HEK293 (cell line): ENCODE measurements around the gene ZMPSTE24.

Experiments
- CTCF ChIA-PET: fragments of 350-600 bp; formaldehyde crosslinking; extraction: SDS; loops from one replicate; lab custom pipeline; 2021; ENCODE audit warnings: antibody characterized with exemption; lab: Yijun Ruan, JAX
- POLR2A ChIA-PET: fragments of 300-600 bp; formaldehyde crosslinking; extraction: SDS; loops from one replicate; lab custom pipeline; 2020; ENCODE audit warnings: antibody characterized with exemption, inconsistent platforms; lab: Yijun Ruan, JAX
- H3K27ac ChIP-seq: fragments of 200-500 bp; sonication (Bioruptor generic); 2 replicates; pipeline ENCODE4 v1.5.1; 2014; ENCODE audit warnings: low read depth, low read length, control low read depth, inconsistent platforms; ENCODE audit errors: extremely low read depth
- H3K36me3 ChIP-seq, 2 experiments: fragments of 200-500 bp in 1 of 2; sonication (Bioruptor generic) in 1 of 2; 1 replicate in 1 of 2; 2 replicates in 1 of 2; pipeline ENCODE4 v1.5.1; 2014 to 2017; ENCODE audit warnings: inconsistent platforms in 2 of 2, low read length in 2 of 2; ENCODE audit not compliant: control insufficient read depth in 2 of 2, insufficient read depth in 1 of 2
- H3K4me1 ChIP-seq: fragments of 200-500 bp; sonication (Bioruptor generic); 2 replicates; pipeline ENCODE4 v1.5.1; 2014; ENCODE audit warnings: mild to moderate bottlenecking, low read length, inconsistent platforms; ENCODE audit not compliant: control insufficient read depth, insufficient read depth
- H3K4me3 ChIP-seq: 2 replicates; pipeline ENCODE4 v1.5.1; 2011; ENCODE audit warnings: low read depth, mild to moderate bottlenecking, control low read depth, low read length, moderate library complexity
- H3K9me3 ChIP-seq: fragments of 200-500 bp; sonication (Bioruptor generic); 2 replicates; pipeline ENCODE4 v1.5.1; 2014; ENCODE audit warnings: low read depth, low read length, inconsistent platforms; ENCODE audit not compliant: control insufficient read depth, insufficient read depth
- EGR2 ChIP-seq: fragments of 450-650 bp; formaldehyde crosslinking; IDR thresholded peaks from 2 replicates; pipeline ENCODE4 v1.5.1; 2016; ENCODE audit warnings: low read depth, missing biosample characterization, missing genetic modification characterization
- GLIS2 ChIP-seq: fragments of 450-650 bp; formaldehyde crosslinking; IDR thresholded peaks from 2 replicates; pipeline ENCODE4 v1.5.1; 2016; ENCODE audit warnings: missing biosample characterization, missing genetic modification characterization
- HOXA7 ChIP-seq: sonication (generic); formaldehyde crosslinking; IDR thresholded peaks from 2 replicates; pipeline ENCODE4 v1.8.1; 2022; ENCODE audit warnings: missing genetic modification reagents, borderline replicate concordance
- HOXD13 ChIP-seq: sonication (generic); formaldehyde crosslinking; IDR thresholded peaks from 2 replicates; pipeline ENCODE4 v1.8.0; 2022; ENCODE audit warnings: missing genetic modification reagents, borderline replicate concordance
- SETDB1 ChIP-seq: IDR thresholded peaks from one replicate; pipeline ENCODE4 v1.6.1; 2017; ENCODE audit warnings: mild to moderate bottlenecking, low read length, moderate library complexity, mixed read lengths; ENCODE audit not compliant: insufficient read length
- ZBTB17 ChIP-seq: fragments of 450-650 bp; formaldehyde crosslinking; IDR thresholded peaks from 2 replicates; pipeline ENCODE4 v1.5.1; 2016; ENCODE audit warnings: missing biosample characterization, missing genetic modification characterization
- ZBTB8A ChIP-seq: fragments of 450-650 bp; formaldehyde crosslinking; IDR thresholded peaks from 2 replicates; pipeline ENCODE4 v1.5.1; 2016; ENCODE audit warnings: missing biosample characterization, missing genetic modification characterization
- ZFHX2 ChIP-seq: fragments of 450-650 bp; formaldehyde crosslinking; conservative IDR thresholded peaks from 2 replicates; pipeline ENCODE4 v1.5.1; 2016; ENCODE audit warnings: missing biosample characterization, missing genetic modification characterization
- ZNF140 ChIP-seq: fragments of 450-650 bp; formaldehyde crosslinking; IDR thresholded peaks from 2 replicates; pipeline ENCODE4 v1.5.1; 2016; ENCODE audit warnings: missing biosample characterization, missing genetic modification characterization
- ZNF248 ChIP-seq: fragments of 450-650 bp; formaldehyde crosslinking; IDR thresholded peaks from 2 replicates; pipeline ENCODE4 v1.5.1; 2017; ENCODE audit warnings: missing biosample characterization, missing genetic modification characterization
- ZNF335 ChIP-seq: fragments of 450-650 bp; formaldehyde crosslinking; conservative IDR thresholded peaks from 2 replicates; pipeline ENCODE4 v1.5.1; 2016; ENCODE audit warnings: missing biosample characterization, missing genetic modification characterization
- ZNF341 ChIP-seq: fragments of 450-650 bp; formaldehyde crosslinking; IDR thresholded peaks from 2 replicates; pipeline ENCODE4; 2016; ENCODE audit warnings: low read depth, missing biosample characterization, missing genetic modification characterization
- ZNF423 ChIP-seq: fragments of 450-650 bp; formaldehyde crosslinking; IDR thresholded peaks from 2 replicates; pipeline ENCODE4 v1.5.1; 2016; ENCODE audit warnings: missing biosample characterization, missing genetic modification characterization
- ZNF521 ChIP-seq: fragments of 450-650 bp; formaldehyde crosslinking; IDR thresholded peaks from 2 replicates; pipeline ENCODE4 v1.5.1; 2017; ENCODE audit warnings: missing biosample characterization, mild to moderate bottlenecking, missing genetic modification characterization
- ZNF610 ChIP-seq: fragments of 450-650 bp; formaldehyde crosslinking; IDR thresholded peaks from 2 replicates; pipeline ENCODE4 v1.5.1; 2016; ENCODE audit warnings: missing biosample characterization, missing genetic modification characterization, borderline replicate concordance
- ZNF660 ChIP-seq: fragments of 450-650 bp; IDR thresholded peaks from 2 replicates; pipeline ENCODE4 v1.5.1; 2018; ENCODE audit warnings: missing biosample characterization, mild to moderate bottlenecking, missing genetic modification characterization
- ZNF747 ChIP-seq: fragments of 450-650 bp; formaldehyde crosslinking; IDR thresholded peaks from 2 replicates; pipeline ENCODE4 v1.5.1; 2016; ENCODE audit warnings: missing biosample characterization, missing genetic modification characterization
- ZNF785 ChIP-seq: fragments of 450-650 bp; formaldehyde crosslinking; IDR thresholded peaks from 2 replicates; pipeline ENCODE4 v1.5.1; 2016; ENCODE audit warnings: missing biosample characterization, missing genetic modification characterization
- TF ChIP-seq, protein P1 (sequence below): fragments of 450-650 bp; IDR thresholded peaks from 2 replicates; pipeline ENCODE4 v1.5.1; 2018; ENCODE audit warnings: missing biosample characterization, mild to moderate bottlenecking, missing genetic modification characterization
- TF ChIP-seq, protein P2 (sequence below): fragments of 450-650 bp; formaldehyde crosslinking; IDR thresholded peaks from 2 replicates; pipeline ENCODE4 v1.5.1; 2016; ENCODE audit warnings: missing biosample characterization, missing genetic modification characterization
- TF ChIP-seq, protein P3 (sequence below): fragments of 450-650 bp; formaldehyde crosslinking; optimal IDR thresholded peaks from 2 replicates; pipeline ENCODE3; 2016; ENCODE audit warnings: missing biosample characterization, mild to moderate bottlenecking, missing genetic modification characterization

Gene ZMPSTE24

DNA sequence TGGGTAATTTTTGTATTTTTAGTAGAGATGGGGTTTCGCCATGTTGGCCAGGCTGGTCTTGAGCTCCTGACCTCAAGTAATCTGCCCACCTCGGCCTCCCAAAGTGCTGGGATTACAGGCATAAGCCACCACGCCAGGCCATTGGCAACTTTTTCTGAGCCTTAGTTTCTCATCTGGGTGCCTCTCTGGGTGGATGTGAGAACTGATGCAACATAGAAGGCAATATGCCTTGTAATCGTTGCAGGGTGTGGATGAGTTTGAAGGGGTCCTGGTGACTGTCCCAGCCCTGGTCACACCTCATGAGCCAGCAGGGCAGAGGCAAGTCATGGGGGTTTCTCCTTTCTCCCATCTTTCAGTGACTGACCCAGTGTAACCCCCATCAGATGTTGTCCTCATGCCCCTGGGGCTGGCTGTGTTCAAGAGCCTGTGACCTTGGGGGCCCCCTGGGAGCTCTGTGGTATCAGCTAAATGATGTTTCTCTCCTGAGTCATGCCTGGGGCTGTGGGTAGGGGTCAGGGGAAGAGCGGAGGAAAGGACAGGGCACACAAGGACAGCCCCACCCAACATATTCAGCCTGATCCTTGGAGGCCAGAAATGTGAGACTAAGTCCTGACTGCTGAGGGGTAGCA, 55.4 kb downstream of the ZMPSTE24 start:
- H3K27ac ChIP-seq = no peak overlapping the region
- H3K9me3 ChIP-seq = no peaks in the 10 kb centered on the region
- POLR2A ChIA-PET = no interaction called here
- TF ChIP-seq HOXA7 = no peak
- TF ChIP-seq GLIS2 (tag by site-specific recombination) = 0 out of 2 replicates have a peak, but pooled peaks have one; percentile 32
- H3K4me3 ChIP-seq = no peak overlapping the region
- H3K36me3 ChIP-seq = no peaks in the 10 kb centered on the region
- CTCF ChIA-PET = interaction anchor here (0.6 to 3.6 kb wide), 2 partner anchors 169 to 394 kb away, joined by 5 to 20 read pairs; no protein-coding TSS in a partner anchor
- no peaks in the 10 kb centered on the region; the same call in 1 of the 2 replicates for H3K4me1 ChIP-seq

DNA sequence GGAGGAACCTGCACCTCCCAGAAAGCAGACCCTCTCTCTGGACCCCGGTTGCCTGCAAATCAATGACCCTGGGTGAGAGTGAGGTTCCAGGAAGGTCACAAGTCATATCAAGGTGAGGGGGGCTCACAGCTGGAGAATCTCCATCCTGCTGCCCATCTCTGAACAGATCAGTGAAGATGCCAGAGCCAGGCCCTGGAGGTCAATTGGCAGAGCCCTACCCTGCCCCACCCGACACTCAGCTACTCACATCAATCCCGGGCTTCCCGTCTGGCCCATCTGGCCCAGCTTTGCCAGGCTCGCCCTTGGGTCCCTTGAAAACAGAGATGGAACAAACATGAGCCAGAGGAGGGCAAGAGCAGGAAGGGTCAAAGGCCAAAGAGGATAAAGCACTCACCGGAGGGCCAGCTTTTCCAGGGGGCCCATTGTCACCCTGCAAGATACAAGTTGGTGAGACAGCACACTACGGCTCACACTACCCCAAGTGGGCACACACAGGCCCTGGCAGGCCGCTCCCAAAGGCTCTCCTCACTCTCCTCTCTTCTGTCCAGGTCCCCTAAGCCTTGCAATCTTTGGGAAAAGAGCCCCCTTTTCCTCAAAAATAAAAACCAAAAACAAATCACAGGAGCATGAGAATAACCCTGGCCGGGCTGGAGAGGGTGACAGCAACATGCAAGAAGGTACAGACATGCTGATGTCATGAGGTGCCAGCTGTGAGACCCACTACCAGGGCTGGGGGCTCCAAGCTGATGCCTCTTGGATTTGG, 56.1 kb downstream of the ZMPSTE24 start:
- Histone ChIP-seq H3K36me3 (no peaks in the 10 kb centered on the region), H3K27ac (no peak overlapping the region), H3K4me1 (no peaks in the 10 kb centered on the region; the same call in 1 of the 2 replicates), H3K9me3 (no peaks in the 10 kb centered on the region), H3K4me3 (no peak overlapping the region)
- POLR2A ChIA-PET = no interaction called here
- CTCF ChIA-PET = interaction anchor here (0.6 to 3.6 kb wide), 10 partner anchors 10 to 204 kb away, joined by 3 to 21 read pairs (median 4); no protein-coding TSS in a partner anchor
- no peak for TF ChIP-seq ZNF423 (tag by site-specific recombination)
- no peak for TF ChIP-seq HOXA7
- TF ChIP-seq ZNF785 = no peak
- no peak for TF ChIP-seq ZBTB17 (tag by site-specific recombination)
- no peak for TF ChIP-seq ZNF660 (tag by site-specific recombination)

DNA sequence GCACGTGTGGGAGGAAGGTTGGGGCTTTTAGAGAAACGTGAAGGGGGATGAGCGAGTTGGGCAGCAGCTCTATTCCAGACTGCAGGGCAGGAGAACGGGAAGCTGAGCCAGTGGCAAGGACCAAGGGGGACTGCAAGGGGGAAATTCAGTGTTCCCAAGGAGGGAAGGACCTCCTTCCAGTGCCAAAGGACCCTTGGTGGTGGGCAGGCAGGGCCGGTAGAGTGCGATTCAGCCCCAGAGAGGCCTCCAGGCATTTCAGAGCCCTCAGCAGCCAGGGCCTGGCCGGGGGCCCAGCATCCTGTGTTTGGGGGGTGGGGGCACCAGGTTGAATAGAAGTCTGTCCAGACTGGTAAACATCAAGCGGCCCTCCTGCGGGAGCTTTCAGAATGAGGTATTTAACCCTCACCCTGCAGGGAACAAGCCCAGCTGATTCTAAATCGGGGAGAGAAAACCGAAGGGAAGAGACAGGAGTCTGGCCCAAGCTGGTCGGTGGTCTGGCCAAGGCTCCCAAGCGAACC, 56.7 kb downstream of the ZMPSTE24 start:
- no peak overlapping the region for H3K27ac ChIP-seq
- H3K9me3 ChIP-seq = no peaks in the 10 kb centered on the region
- no peak for TF ChIP-seq ZFHX2 (tag by site-specific recombination)
- no peak for TF ChIP-seq ZNF341
- no peak for TF ChIP-seq HOXA7
- TF ChIP-seq ZNF335 (tag by site-specific recombination) = no peak
- no peak for TF ChIP-seq SETDB1
- TF ChIP-seq ZNF140 = no peak
- no peak for TF ChIP-seq ZNF610 (tag by site-specific recombination)
- no peak for TF ChIP-seq EGR2 (tag by site-specific recombination)
- TF ChIP-seq, all 188 proteins: peak for 0
- ChIA-PET POLR2A (interaction anchor here (0.6 kb wide), 1 partner anchor 53 kb away, joined by 4 read pairs; no protein-coding TSS in a partner anchor), CTCF (interaction anchor here (0.5 to 3.6 kb wide), 18 partner anchors 9 to 388 kb away, joined by 3 to 21 read pairs (median 4); no protein-coding TSS in a partner anchor)
- Histone ChIP-seq H3K36me3 (no peaks in the 10 kb centered on the region), H3K4me3 (no peak overlapping the region), H3K4me1 (no peaks in the 10 kb centered on the region; the same call in 1 of the 2 replicates)

DNA sequence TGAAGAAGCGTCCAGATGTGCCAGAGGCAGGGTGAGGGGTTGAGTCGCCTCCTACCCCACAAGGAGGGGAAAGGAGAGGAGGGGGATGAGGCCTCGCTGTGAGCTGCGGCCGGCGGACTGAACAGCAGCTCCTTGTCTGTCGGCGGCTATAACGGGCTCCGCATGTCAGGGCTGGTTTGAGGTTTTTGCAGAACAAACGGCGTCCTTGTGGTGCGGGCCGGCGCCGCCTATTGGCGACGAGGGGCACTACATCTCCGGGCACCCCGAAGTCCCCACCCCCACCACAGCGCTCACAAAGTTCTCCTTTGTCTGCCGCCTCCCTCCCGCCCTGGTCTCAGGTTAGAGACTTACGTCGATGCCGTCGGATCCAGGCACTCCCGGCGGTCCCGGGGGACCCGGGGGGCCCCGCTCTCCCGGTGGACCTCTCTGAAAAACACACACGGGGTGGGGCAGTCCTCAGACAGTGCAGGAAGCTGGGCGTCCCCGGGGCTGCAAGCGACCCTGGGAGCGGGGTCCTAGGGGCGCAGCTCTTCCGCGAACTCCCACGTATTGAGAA, 57.3 kb downstream of the ZMPSTE24 start:
- Histone ChIP-seq H3K27ac (no peak overlapping the region), H3K9me3 (no peaks in the 10 kb centered on the region), H3K4me1 (no peaks in the 10 kb centered on the region; the same call in 1 of the 2 replicates), H3K36me3 (no peaks in the 10 kb centered on the region), H3K4me3 (no peak overlapping the region)
- ChIA-PET POLR2A (interaction anchor here (0.6 to 0.9 kb wide), 2 partner anchors 53 to 153 kb away, joined by 3 to 4 read pairs; no protein-coding TSS in a partner anchor), CTCF (interaction anchor here (0.5 to 3.6 kb wide), 20 partner anchors 9 to 388 kb away, joined by 3 to 21 read pairs (median 4); no protein-coding TSS in a partner anchor)
- TF ChIP-seq, protein P1, sequence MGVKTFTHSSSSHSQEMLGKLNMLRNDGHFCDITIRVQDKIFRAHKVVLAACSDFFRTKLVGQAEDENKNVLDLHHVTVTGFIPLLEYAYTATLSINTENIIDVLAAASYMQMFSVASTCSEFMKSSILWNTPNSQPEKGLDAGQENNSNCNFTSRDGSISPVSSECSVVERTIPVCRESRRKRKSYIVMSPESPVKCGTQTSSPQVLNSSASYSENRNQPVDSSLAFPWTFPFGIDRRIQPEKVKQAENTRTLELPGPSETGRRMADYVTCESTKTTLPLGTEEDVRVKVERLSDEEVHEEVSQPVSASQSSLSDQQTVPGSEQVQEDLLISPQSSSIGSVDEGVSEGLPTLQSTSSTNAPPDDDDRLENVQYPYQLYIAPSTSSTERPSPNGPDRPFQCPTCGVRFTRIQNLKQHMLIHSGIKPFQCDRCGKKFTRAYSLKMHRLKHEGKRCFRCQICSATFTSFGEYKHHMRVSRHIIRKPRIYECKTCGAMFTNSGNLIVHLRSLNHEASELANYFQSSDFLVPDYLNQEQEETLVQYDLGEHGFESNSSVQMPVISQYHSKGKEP = peak; percentile 43; the same call in 1 of the 2 replicates
- no peak for TF ChIP-seq ZNF248
- no peak for TF ChIP-seq ZNF341
- no peak for TF ChIP-seq HOXD13 (CRISPR knock-in tag)
- no peak for TF ChIP-seq ZNF521 (tag by site-specific recombination)
- TF ChIP-seq, protein P2, sequence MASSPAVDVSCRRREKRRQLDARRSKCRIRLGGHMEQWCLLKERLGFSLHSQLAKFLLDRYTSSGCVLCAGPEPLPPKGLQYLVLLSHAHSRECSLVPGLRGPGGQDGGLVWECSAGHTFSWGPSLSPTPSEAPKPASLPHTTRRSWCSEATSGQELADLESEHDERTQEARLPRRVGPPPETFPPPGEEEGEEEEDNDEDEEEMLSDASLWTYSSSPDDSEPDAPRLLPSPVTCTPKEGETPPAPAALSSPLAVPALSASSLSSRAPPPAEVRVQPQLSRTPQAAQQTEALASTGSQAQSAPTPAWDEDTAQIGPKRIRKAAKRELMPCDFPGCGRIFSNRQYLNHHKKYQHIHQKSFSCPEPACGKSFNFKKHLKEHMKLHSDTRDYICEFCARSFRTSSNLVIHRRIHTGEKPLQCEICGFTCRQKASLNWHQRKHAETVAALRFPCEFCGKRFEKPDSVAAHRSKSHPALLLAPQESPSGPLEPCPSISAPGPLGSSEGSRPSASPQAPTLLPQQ (tag by site-specific recombination) = 0 out of 2 replicates have a peak, but pooled peaks have one; percentile 30
- TF ChIP-seq, protein P3, sequence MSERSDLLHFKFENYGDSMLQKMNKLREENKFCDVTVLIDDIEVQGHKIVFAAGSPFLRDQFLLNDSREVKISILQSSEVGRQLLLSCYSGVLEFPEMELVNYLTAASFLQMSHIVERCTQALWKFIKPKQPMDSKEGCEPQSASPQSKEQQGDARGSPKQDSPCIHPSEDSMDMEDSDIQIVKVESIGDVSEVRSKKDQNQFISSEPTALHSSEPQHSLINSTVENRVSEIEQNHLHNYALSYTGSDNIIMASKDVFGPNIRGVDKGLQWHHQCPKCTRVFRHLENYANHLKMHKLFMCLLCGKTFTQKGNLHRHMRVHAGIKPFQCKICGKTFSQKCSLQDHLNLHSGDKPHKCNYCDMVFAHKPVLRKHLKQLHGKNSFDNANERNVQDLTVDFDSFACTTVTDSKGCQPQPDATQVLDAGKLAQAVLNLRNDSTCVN (tag by site-specific recombination) = no peak
- TF ChIP-seq ZBTB8A (tag by site-specific recombination) = no peak
- TF ChIP-seq ZNF747 (tag by site-specific recombination) = no peak
